Activated naive CD8-positive, alpha-beta T cell treated with anti-CD3 and anti-CD28 coated beads for 36 hours (primary cell): ENCODE results near the gene DYNC1I1. TPM values are rescaled to one million over a fixed set of nuclear protein-coding genes. Genes with fewer than 3 reads are reported as not detected.

Experiments used
- DNase-seq: peaks from one replicate; pipeline ENCODE4 v3.0.0; 2021
- H3K27ac Mint-ChIP-seq: one replicate; pipeline ENCODE4 v1.8.0; 2022; ENCODE audit warnings: mild to moderate bottlenecking, moderate library complexity, mixed read lengths
- H3K27me3 Mint-ChIP-seq: one replicate; pipeline ENCODE4 v1.8.0; 2022; ENCODE audit warnings: mild to moderate bottlenecking, mixed read lengths
- H3K36me3 Mint-ChIP-seq: one replicate; pipeline ENCODE4 v1.8.0; 2021; ENCODE audit warnings: mild to moderate bottlenecking, mixed read lengths
- H3K4me1 Mint-ChIP-seq: one replicate; pipeline ENCODE4 v1.8.0; 2021; ENCODE audit warnings: mixed read lengths
- H3K4me3 Mint-ChIP-seq: one replicate; pipeline ENCODE4 v1.8.0; 2022; ENCODE audit warnings: mild to moderate bottlenecking, moderate library complexity, mixed read lengths
- H3K9me3 Mint-ChIP-seq: one replicate; pipeline ENCODE4 v1.8.0; 2022; ENCODE audit warnings: mixed read lengths
- total RNA-seq, 2 experiments: library from RNA; stranded (reverse); gene quantifications; one replicate each; pipeline ENCODE4 v1.2.3, GENCODE V29; 2021

DYNC1I1 gene
- total RNA-seq, 2 experiments from 2014 or later, result 0.10 TPM; not detected in 1

DNA sequence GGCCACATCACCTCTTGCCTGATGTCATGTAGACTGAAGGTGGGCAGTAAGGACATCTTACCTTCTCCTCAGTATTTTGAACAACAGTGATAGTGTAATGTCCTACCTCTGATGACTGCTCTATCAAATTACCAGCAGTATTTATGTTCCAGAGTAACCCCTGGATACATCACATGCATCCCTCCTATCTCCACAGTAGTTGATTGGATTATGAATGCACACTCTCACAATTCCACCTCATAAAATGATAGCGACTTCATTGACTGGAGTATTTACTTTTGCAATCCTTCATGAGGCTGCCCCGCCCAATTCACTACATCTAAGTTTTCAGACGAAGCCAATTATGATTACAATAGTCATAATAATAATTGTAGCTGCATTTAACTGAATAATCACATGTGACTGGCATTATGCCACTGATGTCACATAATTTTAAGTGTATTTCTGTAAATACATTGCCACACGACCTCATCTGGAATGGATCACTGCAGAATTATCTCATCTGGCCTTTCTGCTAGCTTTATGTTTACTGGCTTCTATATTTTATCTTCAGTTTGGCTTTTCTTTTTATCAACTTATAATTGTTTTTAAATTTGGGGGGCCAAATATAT is 280.6 kb downstream of the DYNC1I1 start:
- Mint-ChIP-seq H3K9me3 (no peaks in the 10 kb centered on the region), H3K27ac (no peak overlapping the region), H3K36me3 (no peaks in the 10 kb centered on the region), H3K4me3 (no peak overlapping the region), H3K4me1 (no peaks in the 10 kb centered on the region), H3K27me3 (peaks cover 22% of the 10 kb centered on the region)
- no peak for DNase-seq

DNA sequence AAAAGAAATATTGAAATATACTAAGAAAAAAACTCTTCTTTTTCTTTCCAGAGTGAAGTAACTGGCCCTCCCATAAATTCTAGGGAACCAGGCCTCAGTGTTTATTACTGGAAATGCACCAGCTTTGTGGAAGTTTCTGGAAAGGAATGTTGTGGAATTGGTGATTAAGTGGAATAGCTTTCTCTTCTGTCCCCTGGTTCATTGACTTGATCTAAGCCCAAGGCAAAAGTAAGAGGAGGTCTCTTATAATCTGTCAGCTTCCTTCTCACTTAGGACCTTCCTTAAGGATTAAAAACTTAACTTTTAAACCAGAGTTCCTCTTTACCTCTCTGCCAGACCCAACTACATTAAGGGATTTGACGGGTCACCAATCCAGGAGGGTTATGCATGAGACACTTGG is 283.4 kb downstream of the DYNC1I1 start:
- peaks cover 32% of the 10 kb centered on the region for H3K27me3 Mint-ChIP-seq
- no peaks in the 10 kb centered on the region for H3K4me1 Mint-ChIP-seq
- H3K36me3 Mint-ChIP-seq, result no peaks in the 10 kb centered on the region
- no peak for DNase-seq
- H3K9me3 Mint-ChIP-seq, result no peaks in the 10 kb centered on the region
- no peak overlapping the region for H3K4me3 Mint-ChIP-seq
- H3K27ac Mint-ChIP-seq, result no peak overlapping the region

- H3K9me3 Mint-ChIP-seq, result no peaks in the 10 kb centered on the region
- H3K27ac Mint-ChIP-seq, result no peak overlapping the region
- DNase-seq, result no peak
- H3K4me3 Mint-ChIP-seq, result no peak overlapping the region
- H3K4me1 Mint-ChIP-seq, result no peaks in the 10 kb centered on the region
- no peaks in the 10 kb centered on the region for H3K36me3 Mint-ChIP-seq
- peaks cover 34% of the 10 kb centered on the region for H3K27me3 Mint-ChIP-seq
These were observed 286.7 kb downstream of the DYNC1I1 start for GRCh38 chr7:96059075-96059474.

DNA sequence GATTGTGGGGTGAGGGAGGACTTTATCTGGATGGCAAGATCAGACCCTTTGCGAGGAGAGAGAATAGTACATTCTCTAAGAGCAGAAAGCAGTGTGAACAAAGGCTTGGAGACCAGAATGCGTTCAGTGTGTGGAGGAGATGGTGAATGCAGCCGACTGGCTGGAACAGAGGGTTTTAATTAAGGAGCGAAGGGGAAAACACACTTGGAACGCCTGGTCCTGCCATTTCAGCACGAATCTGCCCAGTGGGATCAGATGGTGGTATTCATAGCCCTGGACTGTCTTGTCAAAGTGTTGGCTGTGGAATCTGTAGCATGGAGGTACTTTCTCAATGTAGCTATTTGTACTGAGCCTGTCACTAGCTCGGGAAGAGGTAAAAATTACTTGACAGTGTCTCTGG is 288.7 kb downstream of the DYNC1I1 start:
- no peaks in the 10 kb centered on the region for H3K4me1 Mint-ChIP-seq
- no peaks in the 10 kb centered on the region for H3K36me3 Mint-ChIP-seq
- no peak overlapping the region for H3K27ac Mint-ChIP-seq
- no peaks in the 10 kb centered on the region for H3K9me3 Mint-ChIP-seq
- H3K4me3 Mint-ChIP-seq, result no peak overlapping the region
- peaks cover 34% of the 10 kb centered on the region for H3K27me3 Mint-ChIP-seq
- no peak for DNase-seq

GRCh38 chr7:96061844-96062243 is 289.5 kb downstream of the DYNC1I1 start:
- no peak for DNase-seq
- no peak overlapping the region for H3K27ac Mint-ChIP-seq
- no peaks in the 10 kb centered on the region for H3K4me1 Mint-ChIP-seq
- H3K9me3 Mint-ChIP-seq, result no peaks in the 10 kb centered on the region
- peaks cover 29% of the 10 kb centered on the region for H3K27me3 Mint-ChIP-seq
- no peaks in the 10 kb centered on the region for H3K36me3 Mint-ChIP-seq
- no peak overlapping the region for H3K4me3 Mint-ChIP-seq

- H3K4me3 Mint-ChIP-seq, result no peak overlapping the region
- H3K9me3 Mint-ChIP-seq, result no peaks in the 10 kb centered on the region
- peaks cover 24% of the 10 kb centered on the region for H3K27me3 Mint-ChIP-seq
- no peaks in the 10 kb centered on the region for H3K36me3 Mint-ChIP-seq
- H3K4me1 Mint-ChIP-seq, result no peaks in the 10 kb centered on the region
- no peak for DNase-seq
- H3K27ac Mint-ChIP-seq, result no peak overlapping the region
These were observed 295.0 kb downstream of the DYNC1I1 start for GRCh38 chr7:96067321-96067720.

DNA sequence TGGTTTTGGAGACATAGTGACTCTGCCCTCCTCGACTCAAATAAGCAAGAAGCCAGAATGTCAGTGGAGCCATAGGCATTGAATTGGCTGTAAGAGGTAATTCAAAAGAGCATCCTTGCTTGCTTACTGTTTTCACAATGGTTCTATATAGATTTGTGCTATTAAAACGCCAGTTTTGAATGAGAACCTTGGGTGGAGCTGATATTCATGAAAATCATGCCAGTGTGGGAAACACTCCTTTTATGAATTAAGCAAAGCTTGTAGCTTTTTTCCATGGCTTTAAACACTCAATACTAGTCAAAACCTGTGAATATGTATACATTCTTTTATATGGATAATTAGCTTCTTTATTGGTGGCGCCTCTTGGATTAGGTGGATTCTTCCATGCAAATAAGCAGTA is 297.0 kb downstream of the DYNC1I1 start:
- H3K9me3 Mint-ChIP-seq, result no peaks in the 10 kb centered on the region
- no peak overlapping the region for H3K27ac Mint-ChIP-seq
- no peaks in the 10 kb centered on the region for H3K4me1 Mint-ChIP-seq
- peaks cover 19% of the 10 kb centered on the region for H3K27me3 Mint-ChIP-seq
- no peak for DNase-seq
- H3K36me3 Mint-ChIP-seq, result no peaks in the 10 kb centered on the region
- no peak overlapping the region for H3K4me3 Mint-ChIP-seq

DNA sequence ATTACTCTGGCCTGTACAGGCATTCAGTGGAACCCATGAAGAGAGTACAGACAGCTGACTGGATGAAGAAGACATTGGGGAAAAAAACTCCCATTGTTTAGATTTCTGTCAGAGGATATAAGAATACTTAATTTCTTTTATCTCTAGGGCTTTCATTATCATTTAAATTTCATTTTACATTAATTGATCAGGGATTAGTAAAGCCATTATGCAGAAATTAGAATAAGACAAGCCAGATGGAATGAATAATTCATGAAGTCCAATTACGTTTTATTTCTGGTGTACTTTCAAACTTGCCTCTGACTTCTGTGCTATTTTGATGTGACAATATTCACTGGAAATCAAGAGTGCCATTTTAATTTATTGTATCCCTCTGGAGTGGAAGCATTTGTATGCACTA is 302.5 kb downstream of the DYNC1I1 start:
- Mint-ChIP-seq H3K4me3 (no peak overlapping the region), H3K9me3 (no peaks in the 10 kb centered on the region)

DNA sequence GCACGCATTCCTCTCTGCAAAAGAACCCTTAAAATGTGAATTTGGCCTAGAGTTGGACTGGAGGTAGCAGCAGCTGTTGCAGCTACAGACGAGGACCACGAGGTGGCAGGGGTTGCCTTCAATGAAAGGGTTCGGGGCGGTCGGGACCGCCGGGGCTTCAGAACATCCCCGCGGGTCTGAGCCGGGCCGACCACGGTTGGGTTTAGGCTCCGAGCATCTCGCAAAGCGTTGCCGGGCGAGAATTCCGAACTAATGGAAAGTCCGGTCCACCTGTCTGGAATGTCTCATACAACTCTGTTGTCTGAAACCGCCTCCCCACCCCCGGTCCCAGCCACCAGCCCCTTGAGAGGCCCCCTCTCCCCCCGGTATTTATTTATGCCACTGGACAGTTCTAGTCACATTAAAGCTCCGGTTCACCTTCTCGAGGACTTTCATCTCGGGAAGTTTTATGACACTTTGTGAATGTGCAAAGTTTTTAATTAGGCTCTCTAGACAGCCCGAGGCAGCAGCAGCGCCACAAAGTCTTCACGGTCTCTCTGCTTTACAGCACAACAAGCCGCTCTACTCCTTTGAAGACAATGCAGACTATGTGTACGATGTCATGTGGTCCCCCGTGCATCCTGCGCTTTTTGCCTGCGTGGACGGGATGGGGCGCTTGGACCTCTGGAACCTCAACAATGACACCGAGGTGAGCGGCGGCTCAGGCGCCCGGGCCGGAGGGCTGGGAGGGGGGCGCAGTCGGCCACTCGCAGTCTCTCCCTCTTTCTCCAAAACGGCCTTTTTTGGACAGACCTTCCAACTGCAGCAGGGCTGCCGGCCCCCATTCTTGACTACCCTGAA is 303.4 kb downstream of the DYNC1I1 start:
- Mint-ChIP-seq H3K4me3 (peak overlapping the region; percentile 76), H3K27ac (no peak overlapping the region), H3K36me3 (no peaks in the 10 kb centered on the region), H3K4me1 (peaks cover 8% of the 10 kb centered on the region), H3K27me3 (peaks cover 52% of the 10 kb centered on the region), H3K9me3 (no peaks in the 10 kb centered on the region)
- DNase-seq, result peak; percentile 48

More for the DNA sequence above, 302.5 kb downstream of the DYNC1I1 start:
- Mint-ChIP-seq H3K27me3 (peaks cover 47% of the 10 kb centered on the region), H3K4me1 (peaks cover 8% of the 10 kb centered on the region), H3K27ac (no peak overlapping the region), H3K36me3 (no peaks in the 10 kb centered on the region)
- no peak for DNase-seq

DNA sequence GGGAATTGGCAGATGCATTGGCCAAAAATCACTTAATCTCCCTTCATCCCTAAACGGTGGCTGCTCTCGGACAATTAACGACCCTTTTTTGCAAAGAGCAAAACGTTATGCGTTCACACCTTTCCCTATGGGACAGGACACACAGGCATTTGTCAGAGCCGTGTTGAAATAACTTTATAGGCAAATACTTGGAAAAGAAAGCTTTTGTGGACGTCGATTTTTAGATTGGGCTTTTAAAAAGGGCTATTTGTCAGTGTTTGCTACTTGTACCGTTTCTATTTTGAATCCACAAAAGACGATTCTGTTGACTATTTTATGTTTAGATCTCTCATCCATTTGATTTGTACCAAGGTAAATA is 304.0 kb downstream of the DYNC1I1 start:
- H3K4me3 Mint-ChIP-seq, result peak overlapping the region; percentile 76
- H3K9me3 Mint-ChIP-seq, result no peaks in the 10 kb centered on the region
- H3K36me3 Mint-ChIP-seq, result no peaks in the 10 kb centered on the region
- H3K27ac Mint-ChIP-seq, result no peak overlapping the region
- no peak for DNase-seq
- peaks cover 8% of the 10 kb centered on the region for H3K4me1 Mint-ChIP-seq
- peaks cover 52% of the 10 kb centered on the region for H3K27me3 Mint-ChIP-seq

DNA sequence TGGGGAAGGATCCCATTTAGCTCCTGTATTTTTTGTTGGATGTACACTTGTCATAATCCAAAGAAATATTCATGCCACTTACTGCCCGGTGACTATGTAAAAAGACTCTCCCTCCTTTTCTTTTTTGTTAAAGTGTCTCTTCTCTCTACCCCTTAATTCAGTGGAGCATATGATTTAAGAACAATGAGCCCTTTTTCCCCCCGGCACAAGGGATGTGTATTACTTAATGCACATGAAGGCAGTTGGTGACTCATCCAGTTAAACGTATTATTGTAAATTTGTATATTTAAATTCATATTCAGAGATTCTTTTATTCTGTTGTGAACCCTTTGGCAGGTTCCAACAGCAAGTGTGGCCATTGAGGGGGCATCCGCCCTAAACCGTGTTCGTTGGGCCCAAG is 307.7 kb downstream of the DYNC1I1 start:
- H3K27me3 Mint-ChIP-seq, result peaks cover 46% of the 10 kb centered on the region
- H3K36me3 Mint-ChIP-seq, result no peaks in the 10 kb centered on the region

DNA sequence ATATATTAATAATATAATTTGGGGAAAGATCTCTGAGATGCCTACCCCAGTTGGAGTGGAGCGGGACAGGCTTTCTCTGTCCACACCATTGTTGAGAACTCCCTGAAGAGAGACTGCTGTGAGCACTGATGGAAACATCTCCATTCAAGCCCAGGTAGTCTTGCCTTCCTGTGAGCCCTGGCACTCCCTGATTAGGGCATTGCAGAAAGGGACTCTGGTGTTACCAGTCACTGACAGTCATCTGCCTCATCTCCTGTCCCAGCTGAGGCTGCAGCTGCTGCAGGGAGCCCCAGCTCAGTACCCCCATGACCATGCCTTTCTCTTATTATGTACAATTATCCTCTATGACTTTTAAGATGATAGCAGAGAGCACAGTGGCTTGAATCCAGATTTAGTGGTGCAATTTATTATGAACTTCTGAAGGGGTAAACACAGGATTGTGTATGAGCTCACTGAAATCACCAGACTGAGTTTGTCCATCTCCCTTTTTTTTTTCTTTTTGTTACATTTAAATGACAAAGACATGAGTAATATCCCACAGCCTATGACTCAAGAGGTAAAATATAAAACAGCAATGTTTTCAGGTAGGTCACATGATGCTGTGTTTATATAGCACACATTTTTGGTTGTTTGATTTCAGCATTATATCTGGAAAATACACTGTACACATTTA is 312.7 kb downstream of the DYNC1I1 start:
- H3K4me3 Mint-ChIP-seq, result no peak overlapping the region
- H3K4me1 Mint-ChIP-seq, result no peaks in the 10 kb centered on the region
- no peak for DNase-seq
- peaks cover 18% of the 10 kb centered on the region for H3K27me3 Mint-ChIP-seq
- no peak overlapping the region for H3K27ac Mint-ChIP-seq
- no peaks in the 10 kb centered on the region for H3K36me3 Mint-ChIP-seq
- H3K9me3 Mint-ChIP-seq, result no peaks in the 10 kb centered on the region

More for the DNA sequence above, 307.7 kb downstream of the DYNC1I1 start:
- H3K9me3 Mint-ChIP-seq, result no peaks in the 10 kb centered on the region
- peaks cover 8% of the 10 kb centered on the region for H3K4me1 Mint-ChIP-seq
- DNase-seq, result no peak
- no peak overlapping the region for H3K27ac Mint-ChIP-seq
- no peak overlapping the region for H3K4me3 Mint-ChIP-seq

GRCh38 chr7:96085953-96086352 is 313.6 kb downstream of the DYNC1I1 start:
- no peaks in the 10 kb centered on the region for H3K4me1 Mint-ChIP-seq
- no peak overlapping the region for H3K27ac Mint-ChIP-seq
- no peaks in the 10 kb centered on the region for H3K36me3 Mint-ChIP-seq
- no peaks in the 10 kb centered on the region for H3K9me3 Mint-ChIP-seq
- peaks cover 14% of the 10 kb centered on the region for H3K27me3 Mint-ChIP-seq
- no peak for DNase-seq
- no peak overlapping the region for H3K4me3 Mint-ChIP-seq

GRCh38 chr7:96088579-96088978 is 316.2 kb downstream of the DYNC1I1 start:
- DNase-seq, result no peak
- H3K4me1 Mint-ChIP-seq, result no peaks in the 10 kb centered on the region

DNA sequence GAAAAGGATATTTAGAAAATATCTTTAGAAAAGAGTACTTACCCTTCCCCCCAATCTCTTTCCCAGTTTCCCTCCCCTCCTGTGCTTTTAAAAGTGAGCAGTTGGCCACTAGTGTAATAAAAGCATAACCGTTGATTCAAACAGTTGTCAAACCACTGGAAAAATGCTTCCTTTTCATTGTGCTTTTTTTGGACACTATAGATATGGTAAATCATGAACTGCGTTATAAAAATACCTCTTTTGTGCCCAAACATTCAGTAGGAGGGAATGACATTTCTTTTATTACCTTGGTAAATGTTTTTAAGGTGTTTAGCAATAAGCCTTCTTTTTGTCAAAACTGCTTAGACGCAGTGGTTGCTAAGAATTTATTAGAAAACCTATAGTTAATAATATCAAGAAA is 317.2 kb downstream of the DYNC1I1 start:
- H3K27me3 Mint-ChIP-seq, result peaks cover 32% of the 10 kb centered on the region
- no peak overlapping the region for H3K4me3 Mint-ChIP-seq
- no peaks in the 10 kb centered on the region for H3K4me1 Mint-ChIP-seq
- H3K36me3 Mint-ChIP-seq, result no peaks in the 10 kb centered on the region
- H3K27ac Mint-ChIP-seq, result no peak overlapping the region
- no peak for DNase-seq
- no peaks in the 10 kb centered on the region for H3K9me3 Mint-ChIP-seq

More at GRCh38 chr7:96088579-96088978, 316.2 kb downstream of the DYNC1I1 start:
- H3K36me3 Mint-ChIP-seq, result no peaks in the 10 kb centered on the region
- peaks cover 26% of the 10 kb centered on the region for H3K27me3 Mint-ChIP-seq
- no peaks in the 10 kb centered on the region for H3K9me3 Mint-ChIP-seq
- no peak overlapping the region for H3K27ac Mint-ChIP-seq
- no peak overlapping the region for H3K4me3 Mint-ChIP-seq
